PC-3 (cell line): ENCODE measurements around the gene CHRNE. TPM values are rescaled to one million over a fixed set of nuclear protein-coding genes. Genes with fewer than 3 reads are reported as not detected.
"Not testable (repeated sequence)": the region's sequence is repeated elsewhere in the genome, so short reads cannot be mapped to it uniquely, and the experiment has no call there.

ENCODE experiments used
- ATAC-seq: fragments of 200-7000 bp; cut with Tn5 transposase; 2 replicates; pipeline ENCODE4 v1.9.1; 2020; ENCODE audit warnings: mild to moderate bottlenecking, moderate library complexity
- BruUV-seq: library from RNA; stranded (reverse); fragments of 400-500 nt; replicated peaks from 2 replicates; lab custom pipeline; 2021; lab: Mats Ljungman, UMichigan
- CTCF ChIA-PET: fragments of 300-600 bp; sonication (Branson Sonifier 250); formaldehyde crosslinking; loops from one replicate; lab custom pipeline; 2022; ENCODE audit warnings: antibody characterized with exemption; lab: Charles Lee
- POLR2A ChIA-PET: fragments of 300-600 bp; sonication (Branson Sonifier 250); formaldehyde crosslinking; loops from one replicate; lab custom pipeline; 2022; ENCODE audit warnings: antibody characterized with exemption; ENCODE audit not compliant: unreplicated experiment; lab: Charles Lee
- DNase-seq: peaks from one replicate; pipeline ENCODE4 v3.0.0-alpha.2; 2015
- H2AFZ ChIP-seq: fragments of 300-600 bp; sonication (generic); 2 replicates; pipeline ENCODE4 v1.6.0; 2016; ENCODE audit warnings: antibody characterized with exemption, low read length
- H3F3A ChIP-seq: fragments of 300-600 bp; sonication (generic); one replicate; pipeline ENCODE4 v1.6.0; 2017; ENCODE audit warnings: antibody characterized with exemption, low read length, control low read depth, mild to moderate bottlenecking; ENCODE audit not compliant: unreplicated experiment
- H3K27ac ChIP-seq: fragments of 300-600 bp; sonication (generic); 2 replicates; pipeline ENCODE4 v1.5.1; 2016; ENCODE audit warnings: mild to moderate bottlenecking, low read length
- H3K27me3 ChIP-seq: fragments of 300-600 bp; sonication (generic); 2 replicates; pipeline ENCODE4 v1.6.1; 2016; ENCODE audit warnings: low read length, mixed read lengths
- H3K36me3 ChIP-seq: fragments of 300-600 bp; sonication (generic); 2 replicates; pipeline ENCODE4 v1.6.1; 2016; ENCODE audit warnings: low read depth, mixed run types, low read length, mixed read lengths
- H3K4me1 ChIP-seq: fragments of 300-600 bp; sonication (generic); 2 replicates; pipeline ENCODE4 v1.5.1; 2016; ENCODE audit warnings: low read length; ENCODE audit not compliant: insufficient read depth
- H3K4me2 ChIP-seq: fragments of 300-600 bp; sonication (generic); 2 replicates; pipeline ENCODE4 v1.6.0; 2016; ENCODE audit warnings: low read length
- H3K4me3 ChIP-seq: fragments of 300-600 bp; sonication (generic); 2 replicates; pipeline ENCODE4 v1.5.1; 2016; ENCODE audit warnings: mild to moderate bottlenecking, low read length, mixed read lengths
- H3K79me2 ChIP-seq: fragments of 300-600 bp; sonication (generic); 2 replicates; pipeline ENCODE4 v1.6.1; 2017; ENCODE audit warnings: low read length, mixed read lengths
- H3K9ac ChIP-seq: fragments of 300-600 bp; sonication (generic); 2 replicates; pipeline ENCODE4 v1.6.0; 2016; ENCODE audit warnings: mild to moderate bottlenecking, low read length
- H3K9me2 ChIP-seq: fragments of 300-600 bp; sonication (generic); replicated peaks from 2 replicates; pipeline ENCODE4 v1.6.1; 2016; ENCODE audit warnings: mixed run types, low read length, mixed read lengths
- H3K9me3 ChIP-seq: fragments of 300-600 bp; sonication (generic); 2 replicates; pipeline ENCODE4 v1.6.1; 2016; ENCODE audit warnings: low read length, mixed read lengths
- H4K20me1 ChIP-seq: fragments of 300-600 bp; sonication (generic); 2 replicates; pipeline ENCODE4 v1.6.1; 2016; ENCODE audit warnings: low read length, mixed read lengths
- CTCF ChIP-seq: fragments of 300-600 bp; sonication (generic); conservative IDR thresholded peaks from 2 replicates; pipeline ENCODE4 v1.5.1; 2017; ENCODE audit warnings: antibody characterized with exemption, low read depth, mild to moderate bottlenecking, low read length
- EZH2 ChIP-seq: fragments of 300-600 bp; sonication (generic); IDR thresholded peaks from one replicate; pipeline ENCODE4 v1.6.1; 2017; ENCODE audit warnings: antibody characterized with exemption, mild to moderate bottlenecking, low read length; ENCODE audit not compliant: unreplicated experiment
- EZH2phosphoT487 ChIP-seq: fragments of 300-600 bp; sonication (generic); IDR thresholded peaks from 2 replicates; pipeline ENCODE4 v1.6.1; 2018; ENCODE audit warnings: mild to moderate bottlenecking, antibody characterized with exemption, low read length, borderline replicate concordance
- intact Hi-C: fragments of 100-400 bp; cut with micrococcal nuclease; formaldehyde crosslinking; loops from 2 replicates; pipeline ENCODE4 v1.9.0; 2023
- total RNA-seq: library from RNA; depleted of rRNA; stranded (reverse); fragments of >200 nt; gene quantifications from 2 replicates; pipeline ENCODE4 v1.2.3, GENCODE V29; 2014

CHRNE gene
- total RNA-seq, 1 experiment from 2014 or later, result 0.11 TPM

GRCh38 chr17:4877089-4877488 lies 25.8 kb downstream of the CHRNE start:
- Histone ChIP-seq H3K27me3 (no peaks in the 10 kb centered on the region), H3K9ac (no peak overlapping the region), H4K20me1 (no peaks in the 10 kb centered on the region), H3K4me3 (no peak overlapping the region), H3K9me2 (no peaks in the 10 kb centered on the region), H3K36me3 (peaks cover under 1% of the 10 kb centered on the region; the same call in 1 of the 2 replicates), H3K79me2 (no peaks in the 10 kb centered on the region), H2AFZ (no peak overlapping the region), H3K4me1 (no peaks in the 10 kb centered on the region), H3K9me3 (no peaks in the 10 kb centered on the region), H3K4me2 (no peak overlapping the region), H3F3A (no peaks in the 10 kb centered on the region), H3K27ac (no peak overlapping the region)
- TF ChIP-seq EZH2phosphoT487 (no peak), EZH2 (no peak), CTCF (no peak)
- ATAC-seq, result no peak
- intact Hi-C loops, result no loop called here
- DNase-seq, result no peak
- BruUV-seq, result no TSS peak
- CTCF ChIA-PET, result no interaction called here
- POLR2A ChIA-PET, result no interaction called here

- Histone ChIP-seq H3K27me3 (no peaks in the 10 kb centered on the region), H3K4me2 (no peak overlapping the region), H2AFZ (no peak overlapping the region), H3K9me2 (no peaks in the 10 kb centered on the region), H4K20me1 (no peaks in the 10 kb centered on the region), H3K36me3 (no peaks in the 10 kb centered on the region; the same call in 1 of the 2 replicates), H3K9me3 (no peaks in the 10 kb centered on the region), H3K9ac (no peak overlapping the region), H3K4me1 (no peaks in the 10 kb centered on the region), H3K79me2 (no peaks in the 10 kb centered on the region), H3K4me3 (no peak overlapping the region), H3F3A (no peaks in the 10 kb centered on the region), H3K27ac (no peak overlapping the region)
- CTCF ChIA-PET, result no interaction called here
- BruUV-seq, result no TSS peak
- ATAC-seq, result no peak
- DNase-seq, result no peak
- POLR2A ChIA-PET, result no interaction called here
- intact Hi-C loops, result no loop called here
- TF ChIP-seq EZH2 (no peak), EZH2phosphoT487 (no peak)
Measured at GRCh38 chr17:4872786-4873185, 30.1 kb downstream of the CHRNE start.

DNA sequence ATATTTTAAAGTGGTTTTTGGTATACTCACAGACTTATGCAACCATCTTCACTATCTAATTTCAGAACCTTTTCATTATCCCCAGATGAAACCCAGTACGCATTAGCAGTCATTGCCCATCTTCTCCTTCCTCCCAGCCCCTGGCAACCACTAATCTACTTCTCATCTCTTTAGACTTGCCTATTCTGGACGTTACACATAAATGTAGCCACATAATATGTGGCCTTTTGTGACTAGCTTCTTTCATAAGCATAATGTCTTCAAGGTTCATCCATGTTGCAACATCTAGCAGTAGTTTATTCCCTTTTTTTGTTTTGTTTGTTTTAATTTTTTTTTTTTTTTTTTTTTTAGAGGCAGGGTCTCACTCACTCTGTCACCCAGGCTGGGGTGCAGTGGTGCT lies 32.0 kb downstream of the CHRNE start:
- Histone ChIP-seq H4K20me1 (no peaks in the 10 kb centered on the region), H3K36me3 (no peaks in the 10 kb centered on the region; the same call in 1 of the 2 replicates), H3K4me2 (no peak overlapping the region), H3K79me2 (no peaks in the 10 kb centered on the region), H2AFZ (no peak overlapping the region), H3K9me2 (no peaks in the 10 kb centered on the region), H3K9ac (no peak overlapping the region), H3F3A (no peaks in the 10 kb centered on the region), H3K27ac (no peak overlapping the region), H3K4me1 (no peaks in the 10 kb centered on the region), H3K9me3 (no peaks in the 10 kb centered on the region), H3K27me3 (no peaks in the 10 kb centered on the region), H3K4me3 (no peak overlapping the region)
- ChIA-PET POLR2A (no interaction called here), CTCF (no interaction called here)
- ATAC-seq (no peak), DNase-seq (no peak)
- TF ChIP-seq EZH2, result no peak
- no peak for TF ChIP-seq EZH2phosphoT487
- no peak for TF ChIP-seq CTCF
- no TSS peak for BruUV-seq
- intact Hi-C loops, result no loop called here

DNA sequence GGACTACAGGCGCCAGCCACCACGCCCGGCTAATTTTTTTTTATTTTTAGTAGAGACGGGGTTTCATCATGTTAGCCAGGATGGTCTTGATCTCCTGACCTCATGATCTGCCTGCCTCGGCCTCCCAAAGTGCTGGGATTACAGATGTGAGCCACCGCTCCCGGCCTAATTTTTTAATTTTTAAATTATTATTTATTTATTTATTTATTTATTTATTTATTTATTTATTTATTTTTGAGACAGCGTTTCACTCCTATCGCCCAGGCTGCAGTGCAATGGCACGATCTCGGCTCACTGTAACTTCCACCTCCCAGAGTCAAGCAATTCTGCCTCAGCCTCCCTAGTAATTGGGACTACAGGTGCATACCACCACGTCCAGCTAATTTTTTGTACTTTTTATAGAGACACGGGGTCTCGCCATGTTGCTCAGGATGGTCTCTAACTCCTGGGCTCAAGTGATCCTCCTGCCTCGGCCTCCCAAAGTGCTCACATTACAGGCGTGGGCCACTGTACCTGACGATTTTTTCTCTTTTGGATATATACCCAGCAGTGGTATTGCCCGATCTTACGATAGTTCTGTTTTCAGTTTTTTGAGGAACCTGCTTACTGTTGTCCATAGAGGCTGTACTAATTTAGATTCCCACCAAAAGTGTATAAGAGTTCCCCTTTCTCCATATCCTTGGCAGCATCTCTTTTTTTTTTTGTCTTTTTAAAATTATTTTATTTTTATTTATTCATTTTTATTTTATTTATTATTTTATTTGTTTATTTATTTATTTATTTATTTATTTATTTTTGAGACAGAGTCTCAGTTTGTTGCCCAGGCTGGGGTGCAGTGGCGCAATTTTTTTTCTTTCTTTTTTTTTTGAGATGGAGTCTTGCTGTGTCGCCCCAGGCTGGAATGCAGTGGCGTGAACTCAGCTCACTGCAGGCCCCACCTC lies 33.6 kb downstream of the CHRNE start:
- H3K4me1 ChIP-seq, H3F3A ChIP-seq, H3K79me2 ChIP-seq, intact Hi-C loops, H2AFZ ChIP-seq, H3K9me3 ChIP-seq, H3K9me2 ChIP-seq, H4K20me1 ChIP-seq, H3K4me3 ChIP-seq, ATAC-seq, H3K27me3 ChIP-seq, H3K9ac ChIP-seq, BruUV-seq, DNase-seq, H3K4me2 ChIP-seq, H3K27ac ChIP-seq, H3K36me3 ChIP-seq, CTCF ChIA-PET: not testable (repeated sequence)
- POLR2A ChIA-PET, result interaction anchor here (0.6 to 0.7 kb wide), 2 partner anchors 11 to 86 kb away, joined by 4 to 12 read pairs; no protein-coding TSS in a partner anchor

- H3K4me1 ChIP-seq, H3K9ac ChIP-seq, H2AFZ ChIP-seq, H3K4me3 ChIP-seq, H3K27me3 ChIP-seq, H3K36me3 ChIP-seq, CTCF ChIA-PET, H3F3A ChIP-seq, ATAC-seq, H3K9me3 ChIP-seq, intact Hi-C loops, POLR2A ChIA-PET, H3K9me2 ChIP-seq, H3K27ac ChIP-seq, H4K20me1 ChIP-seq, H3K4me2 ChIP-seq, BruUV-seq, H3K79me2 ChIP-seq, DNase-seq: not testable (repeated sequence)
Measured at GRCh38 chr17:4867535-4867934, 35.4 kb downstream of the CHRNE start.
